Activated CD4-positive, alpha-beta T cell treated with anti-CD3 and anti-CD28 coated beads, Interleukin-2, Interleukin-4, amounts not matched to agents 100 ng/mL and 50 ng/mL, durations not matched to agents 16 hours and 8 hours (primary cell): ENCODE data around the gene TTC28.
"Not testable (repeated sequence)": the region's sequence is repeated elsewhere in the genome, so short reads cannot be mapped to it uniquely, and the experiment has no call there.

Experiments
- DNase-seq: peaks from one replicate; pipeline ENCODE4 v3.0.0-alpha.2; 2020; ENCODE audit warnings: low spot score

TTC28 gene

DNA sequence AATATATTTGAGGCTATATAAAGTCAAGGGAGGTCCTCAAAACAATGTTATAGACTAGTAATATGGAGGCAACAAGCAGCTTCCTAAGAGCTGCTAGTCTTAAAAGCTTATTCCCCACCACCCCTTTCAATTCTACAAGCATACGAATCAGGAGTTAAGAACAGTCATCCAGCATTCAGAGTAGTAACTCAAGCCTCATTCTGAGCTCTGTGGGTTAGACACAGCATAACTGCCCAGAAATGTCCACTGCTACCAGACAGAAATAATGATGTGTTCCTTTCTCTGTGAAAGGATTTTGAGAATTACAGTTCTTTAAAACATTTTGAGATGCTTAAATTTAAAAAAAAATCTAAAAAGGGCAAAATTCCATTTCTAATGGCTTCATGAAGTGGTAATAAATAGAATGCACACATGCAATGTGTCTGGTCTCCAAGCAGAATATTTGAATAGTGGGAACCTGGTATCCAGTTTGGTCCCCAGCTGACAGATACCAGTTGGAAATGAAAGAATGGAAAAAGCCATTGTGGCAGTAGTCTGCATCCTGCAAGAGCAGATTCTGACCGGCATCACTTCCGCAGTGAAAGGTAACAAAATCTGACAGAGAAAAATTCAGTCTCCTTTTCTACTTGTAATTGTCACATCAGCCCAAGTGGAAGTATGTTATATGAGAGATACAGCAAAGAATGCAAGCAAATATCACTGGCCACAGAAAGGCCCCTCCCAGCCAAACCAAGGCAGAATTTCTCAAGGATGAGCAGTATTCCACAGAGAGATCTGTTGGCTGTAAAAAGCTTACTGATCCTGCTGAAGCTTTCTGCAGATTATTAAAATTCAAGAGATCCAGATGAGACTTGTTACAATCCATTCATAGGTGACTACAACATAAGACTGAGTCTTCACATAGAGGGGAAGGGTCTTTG lies 449.8 kb downstream of the TTC28 start:
- DNase-seq, result no peak

DNA sequence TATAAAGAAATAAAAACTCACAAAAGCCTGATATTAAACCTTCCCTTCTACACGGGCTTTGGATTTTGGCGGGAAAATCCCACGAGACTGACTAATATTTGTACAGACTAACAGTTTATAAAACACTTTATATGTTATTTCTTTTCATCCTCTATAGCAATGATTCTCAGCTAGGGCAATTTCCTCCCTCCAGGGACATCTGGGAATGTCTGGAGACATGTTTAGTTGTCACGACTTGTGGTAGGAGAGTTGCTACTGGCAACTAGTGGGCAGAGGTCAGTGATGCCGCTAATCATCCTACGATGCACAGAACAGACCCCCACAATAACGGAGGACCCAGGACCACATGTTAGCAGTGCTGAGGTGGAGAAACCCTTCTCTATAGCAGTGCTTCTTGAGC lies 455.8 kb downstream of the TTC28 start:
- no peak for DNase-seq

DNA sequence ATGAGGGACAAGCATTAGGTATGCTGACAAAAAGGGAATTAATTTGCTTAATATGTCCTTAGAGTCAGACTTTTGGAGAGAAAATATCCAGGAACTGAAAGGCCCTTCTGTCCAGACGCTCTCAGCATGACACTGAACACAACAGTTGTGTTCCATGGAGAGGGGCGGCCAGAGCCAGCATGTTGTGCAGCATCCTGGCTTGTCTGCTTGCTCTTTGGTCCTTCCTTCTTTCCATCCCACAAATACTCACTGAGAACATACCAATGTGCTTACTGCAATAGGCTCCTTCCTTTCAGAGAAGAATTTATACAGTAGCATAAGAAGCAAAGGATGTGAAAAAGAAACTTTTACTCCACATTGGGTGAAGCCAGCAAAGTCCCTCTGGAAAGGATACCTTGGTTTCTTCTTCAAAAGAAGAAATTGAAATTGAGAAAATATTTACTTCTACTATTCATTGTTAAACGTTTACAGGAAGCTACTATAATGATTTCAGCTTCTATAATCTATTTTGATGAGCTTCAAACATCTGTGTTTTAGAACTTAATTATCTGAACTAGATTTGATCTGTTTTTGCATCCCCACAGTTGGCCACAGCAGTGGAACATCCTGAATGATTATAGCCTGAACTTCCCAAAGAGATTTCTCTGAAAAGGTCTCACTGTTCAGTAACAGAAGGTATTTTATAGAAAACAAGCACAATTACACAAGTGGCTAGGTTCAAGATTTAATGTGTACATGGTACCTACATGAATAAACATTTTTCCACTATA lies 456.5 kb downstream of the TTC28 start:
- DNase-seq, result no peak

DNA sequence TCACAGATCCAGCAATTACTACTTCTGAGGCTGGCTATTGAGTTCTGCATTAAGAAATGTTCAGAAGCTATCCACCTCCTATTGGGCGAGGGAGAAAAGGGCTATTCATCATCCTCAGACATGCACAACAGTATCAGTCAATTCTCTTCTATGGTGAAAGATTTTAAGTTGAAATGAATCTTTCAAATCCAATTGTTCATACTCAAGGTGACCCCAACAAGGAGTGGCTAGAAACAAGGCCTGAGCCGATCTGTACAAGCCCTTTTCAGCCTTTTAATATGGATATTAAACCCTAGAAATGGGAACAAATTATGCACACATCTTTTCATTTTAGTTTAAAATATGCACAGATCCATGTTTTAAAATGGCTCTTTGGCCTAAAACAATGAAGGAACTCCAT lies 457.1 kb downstream of the TTC28 start:
- no peak for DNase-seq

DNA sequence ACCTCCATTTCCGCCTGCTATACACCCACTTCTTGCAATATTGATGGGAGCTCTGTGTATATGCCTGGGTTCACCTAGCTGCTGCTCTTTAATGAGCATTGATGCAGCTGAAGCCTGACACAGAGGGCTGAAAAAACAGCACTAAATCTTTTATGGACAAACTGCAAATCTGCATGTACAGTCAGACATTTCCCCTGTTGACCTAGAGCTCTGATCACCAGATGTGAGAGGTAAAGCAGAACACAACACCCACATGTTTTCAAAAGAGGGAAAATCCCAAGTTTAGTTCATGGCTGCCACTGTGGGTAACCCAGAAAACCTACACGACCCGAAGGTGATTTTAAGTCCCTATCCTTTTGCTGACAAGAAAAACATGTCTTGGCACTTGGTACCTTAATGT lies 457.6 kb downstream of the TTC28 start:
- DNase-seq, result no peak

DNA sequence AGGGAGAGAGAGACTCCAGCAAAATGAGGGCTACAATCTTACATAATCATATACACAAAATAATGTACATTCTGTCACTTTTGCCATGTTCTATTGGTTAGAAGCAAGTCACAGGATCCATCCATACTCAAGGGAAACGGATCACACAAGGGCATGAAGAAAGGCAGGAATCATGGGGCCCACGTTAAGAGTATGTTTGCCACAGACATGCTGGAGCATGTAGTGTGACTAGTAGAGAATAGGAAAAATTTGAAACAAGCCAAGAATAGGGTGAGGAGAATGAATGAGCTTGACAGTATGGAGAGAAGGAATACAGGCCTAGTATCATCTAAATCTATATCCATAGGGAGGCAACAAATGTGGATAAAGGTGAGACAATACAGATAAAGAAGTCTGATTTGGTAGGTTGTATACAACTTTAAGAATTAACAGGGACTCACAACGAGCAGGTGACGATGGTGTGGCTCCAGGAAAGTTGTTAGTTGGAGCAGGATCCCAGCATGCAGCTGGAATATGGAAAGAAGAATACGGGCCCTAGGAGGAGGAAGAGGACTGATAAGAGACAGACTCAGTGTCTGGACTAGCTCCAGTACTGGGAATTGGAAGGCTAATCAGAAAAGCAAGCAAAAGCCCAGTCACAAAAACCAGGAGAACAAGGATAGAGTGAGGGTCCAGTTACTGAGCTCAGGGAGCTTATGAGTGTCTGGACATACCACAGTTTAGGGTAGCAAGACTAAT lies 458.8 kb downstream of the TTC28 start:
- no peak for DNase-seq

DNA sequence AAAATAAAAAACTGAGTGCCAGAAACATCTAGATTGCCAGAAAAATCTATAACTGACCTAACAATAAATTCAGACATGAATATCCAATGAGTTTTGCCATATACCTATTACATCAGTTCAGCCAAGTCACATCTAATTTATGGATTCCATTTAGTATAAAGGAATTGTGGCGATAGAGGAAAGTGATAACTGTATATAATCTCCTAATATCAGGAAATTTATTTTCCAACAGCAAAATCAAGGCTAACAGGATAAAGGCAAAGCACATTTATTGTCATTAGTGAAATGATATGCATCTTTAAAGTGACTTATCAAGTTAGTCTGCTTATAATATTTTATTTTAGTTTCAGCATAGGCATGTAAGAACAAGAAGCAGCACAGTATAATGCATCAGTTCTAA lies 462.4 kb downstream of the TTC28 start:
- no peak for DNase-seq

DNA sequence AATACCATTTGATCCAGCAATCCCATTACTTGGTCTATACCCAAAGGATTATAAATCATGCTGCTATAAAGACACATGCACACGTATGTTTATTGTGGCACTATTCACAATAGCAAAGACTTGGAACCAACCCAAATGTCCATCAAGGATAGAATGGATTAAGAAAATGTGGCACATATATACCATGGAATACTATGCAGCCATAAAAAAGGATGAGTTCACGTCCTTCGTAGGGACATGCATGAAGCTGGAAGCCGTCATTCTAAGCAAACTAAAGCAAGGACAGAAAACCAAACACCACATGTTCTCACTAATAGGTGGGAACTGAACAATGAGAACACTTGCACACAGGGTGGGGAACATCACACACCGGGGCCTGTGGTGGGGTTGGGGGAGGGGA lies 464.9 kb downstream of the TTC28 start:
- not testable (repeated sequence) for DNase-seq

DNA sequence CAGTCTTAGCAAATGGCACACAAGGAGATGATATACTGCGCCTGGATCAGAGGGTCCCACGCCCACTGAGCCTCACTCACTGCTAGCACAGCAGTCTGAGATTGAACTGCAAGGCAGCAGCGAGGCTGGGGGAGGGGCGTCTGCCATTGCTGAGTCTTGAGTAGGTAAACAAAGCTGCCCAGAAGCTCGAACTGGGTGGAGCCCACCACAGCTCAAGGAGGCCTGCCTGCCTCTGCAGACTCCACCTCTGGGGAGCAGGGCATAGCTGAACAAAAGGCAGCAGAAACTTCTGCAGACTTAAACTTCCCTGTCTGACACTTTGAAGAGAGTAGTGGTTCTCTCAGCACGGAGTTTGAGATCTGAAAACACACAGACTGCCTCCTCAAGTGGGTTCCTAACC lies 470.2 kb downstream of the TTC28 start:
- not testable (repeated sequence) for DNase-seq

DNA sequence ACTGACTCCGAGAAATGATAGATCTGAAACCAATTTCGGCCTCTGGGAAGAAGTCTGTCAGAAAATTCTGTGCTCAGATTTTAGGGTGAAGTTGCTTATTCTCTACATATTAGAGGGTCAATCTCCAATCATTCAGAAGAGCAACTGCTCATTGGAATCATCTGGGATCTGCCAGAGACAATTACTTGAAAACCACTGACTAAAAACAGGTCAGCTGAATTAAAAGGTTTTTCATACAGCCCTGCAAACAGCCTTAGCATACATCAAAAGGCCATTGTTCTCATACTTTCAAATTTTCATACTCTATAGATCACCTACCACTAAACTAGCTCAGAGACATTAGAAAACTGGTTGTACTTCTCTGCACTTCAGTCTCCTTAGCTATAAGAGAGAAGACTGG lies 470.9 kb downstream of the TTC28 start:
- no peak for DNase-seq

DNA sequence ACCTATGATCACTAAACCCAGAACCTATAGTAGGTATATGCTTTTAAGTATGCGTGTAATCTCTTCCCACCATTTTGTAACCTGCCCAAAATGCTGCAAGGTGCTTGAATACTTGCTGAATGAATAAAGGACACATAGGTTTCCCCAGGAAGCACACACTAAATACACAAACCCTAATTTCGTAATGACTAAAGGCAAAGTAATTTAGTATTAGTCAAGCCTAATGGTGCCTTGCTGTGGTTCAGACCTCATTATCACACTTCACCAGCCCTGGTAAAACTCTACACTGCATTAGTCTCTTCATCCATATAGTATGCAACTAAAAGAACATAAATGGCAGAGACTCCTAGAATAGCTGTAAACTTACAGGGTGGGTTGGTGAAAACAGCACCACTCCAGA lies 471.6 kb downstream of the TTC28 start:
- DNase-seq, result no peak

DNA sequence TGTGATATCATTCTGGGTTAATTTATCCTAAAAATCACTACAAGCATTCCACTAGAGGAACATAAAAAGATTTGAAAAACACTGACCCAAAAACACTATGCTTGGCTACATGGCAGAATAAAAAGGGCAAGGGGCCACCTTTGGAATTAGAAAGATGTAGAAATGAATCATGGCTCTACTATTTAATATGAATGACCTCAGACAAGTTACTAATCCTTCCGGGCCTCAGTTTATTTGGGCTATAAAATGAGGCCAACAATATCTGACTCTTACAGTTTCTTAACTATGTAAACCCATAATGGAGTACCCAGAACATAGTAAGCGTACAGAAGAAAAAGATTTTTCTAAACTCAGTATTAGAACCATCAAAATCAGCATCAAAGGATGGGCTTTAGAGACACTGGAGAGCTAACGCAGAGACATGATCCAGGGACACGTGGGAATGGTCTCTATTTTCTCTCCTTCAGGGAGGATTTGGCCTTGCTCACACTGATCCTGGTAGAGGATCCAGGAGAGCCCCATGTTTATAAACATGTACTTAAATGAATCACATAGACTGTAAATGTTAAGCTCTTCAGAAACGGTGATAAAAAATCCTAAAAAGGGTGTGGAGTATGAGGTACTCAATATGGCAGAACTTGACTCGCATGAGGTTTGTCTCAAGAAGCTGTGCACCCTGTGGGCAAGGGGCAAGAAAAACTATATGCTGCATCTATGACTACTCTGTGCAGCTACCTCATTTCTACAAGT lies 472.2 kb downstream of the TTC28 start:
- no peak for DNase-seq

DNA sequence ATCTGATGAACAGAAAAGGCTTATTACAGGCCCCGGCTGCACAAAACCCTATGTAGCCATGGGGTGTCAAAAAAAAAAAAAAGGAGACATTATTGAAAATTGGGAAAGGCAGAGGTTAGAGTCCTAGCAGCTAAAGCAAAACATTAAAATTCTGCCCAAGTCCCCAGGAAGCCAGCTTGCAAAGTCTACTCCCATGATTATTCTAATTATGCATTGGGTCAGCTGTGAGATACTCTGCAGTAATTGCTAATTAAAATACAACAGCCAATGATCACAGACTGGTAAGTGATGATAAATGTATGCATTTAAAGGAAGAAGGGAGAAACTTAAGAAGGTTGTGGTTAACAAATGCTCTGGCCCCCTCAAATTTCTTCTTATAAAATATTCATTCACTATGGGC lies 473.7 kb downstream of the TTC28 start:
- no peak for DNase-seq

DNA sequence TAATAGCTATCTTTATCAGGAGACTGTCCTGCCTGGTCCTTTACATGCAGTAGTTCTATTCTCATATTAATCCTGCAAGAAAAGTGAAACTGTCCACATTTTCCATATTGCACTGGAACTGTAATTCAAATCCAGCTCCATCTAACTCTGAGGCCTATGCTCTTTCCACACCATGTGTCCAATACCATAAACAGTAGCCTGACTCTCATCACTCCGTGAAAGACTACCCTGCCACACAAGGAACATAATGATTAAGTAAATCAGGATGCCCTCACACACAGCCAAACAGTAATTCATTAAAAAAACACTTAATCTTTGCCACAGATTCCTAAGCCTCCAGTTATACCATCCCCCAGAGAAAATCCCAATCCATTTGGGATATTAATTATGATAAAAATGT lies 475.3 kb downstream of the TTC28 start:
- no peak for DNase-seq

DNA sequence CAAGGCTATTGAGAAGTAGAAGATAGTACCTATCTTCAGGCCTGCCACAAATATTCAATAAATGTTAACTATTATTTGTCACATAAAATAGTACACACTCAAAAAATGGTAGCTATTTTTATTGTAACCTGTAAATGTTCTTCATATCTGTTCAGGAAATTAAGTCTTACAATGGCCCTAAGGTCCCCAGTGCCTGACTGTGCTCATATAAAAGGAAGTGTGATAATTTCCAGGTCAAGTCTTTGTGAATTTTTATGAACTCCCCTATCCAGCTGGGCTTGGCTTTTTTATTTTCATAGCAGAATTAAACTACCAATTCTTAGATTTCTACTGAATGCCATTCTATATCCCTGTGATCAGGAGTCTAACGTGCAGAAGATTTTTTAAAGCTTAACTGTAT lies 476.4 kb downstream of the TTC28 start:
- no peak for DNase-seq

DNA sequence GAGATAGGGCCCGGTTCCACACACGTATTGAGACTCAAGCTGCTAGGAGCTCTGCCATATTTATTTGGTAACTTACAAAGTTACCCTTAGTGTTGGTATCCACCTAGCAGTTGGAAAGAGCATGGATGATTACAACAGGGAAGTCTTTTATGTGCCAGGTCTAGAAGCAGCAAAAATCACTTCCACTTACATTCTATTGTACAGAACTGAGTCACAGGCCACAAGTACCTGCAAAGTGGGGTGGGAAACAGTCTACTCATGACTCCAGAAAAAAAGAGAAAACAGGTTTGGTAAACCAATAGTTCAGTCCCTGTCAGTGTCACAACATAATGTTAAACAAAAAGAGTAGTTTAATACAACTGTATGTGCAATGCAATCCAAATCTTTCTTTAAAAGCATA lies 480.9 kb downstream of the TTC28 start:
- no peak for DNase-seq

DNA sequence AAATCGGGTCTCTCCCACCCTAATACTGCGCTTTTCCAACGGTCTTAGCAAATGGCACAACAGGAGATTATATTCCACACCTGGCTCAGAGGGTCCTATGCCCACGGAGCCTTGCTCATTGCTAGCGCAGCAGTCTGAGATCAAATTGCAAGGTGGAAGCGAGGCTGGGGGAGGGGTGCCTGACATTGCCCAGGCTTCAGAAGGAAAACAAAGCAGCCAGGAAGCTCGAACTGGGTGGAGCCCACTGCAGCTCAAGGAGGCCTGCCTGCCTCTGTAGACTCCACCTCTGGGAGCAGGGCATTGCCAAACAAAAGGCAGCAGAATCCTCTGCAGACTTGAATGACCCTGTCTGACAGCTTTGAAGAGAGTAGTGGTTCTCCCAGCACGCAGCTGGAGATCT lies 488.1 kb downstream of the TTC28 start:
- DNase-seq, result not testable (repeated sequence)

DNA sequence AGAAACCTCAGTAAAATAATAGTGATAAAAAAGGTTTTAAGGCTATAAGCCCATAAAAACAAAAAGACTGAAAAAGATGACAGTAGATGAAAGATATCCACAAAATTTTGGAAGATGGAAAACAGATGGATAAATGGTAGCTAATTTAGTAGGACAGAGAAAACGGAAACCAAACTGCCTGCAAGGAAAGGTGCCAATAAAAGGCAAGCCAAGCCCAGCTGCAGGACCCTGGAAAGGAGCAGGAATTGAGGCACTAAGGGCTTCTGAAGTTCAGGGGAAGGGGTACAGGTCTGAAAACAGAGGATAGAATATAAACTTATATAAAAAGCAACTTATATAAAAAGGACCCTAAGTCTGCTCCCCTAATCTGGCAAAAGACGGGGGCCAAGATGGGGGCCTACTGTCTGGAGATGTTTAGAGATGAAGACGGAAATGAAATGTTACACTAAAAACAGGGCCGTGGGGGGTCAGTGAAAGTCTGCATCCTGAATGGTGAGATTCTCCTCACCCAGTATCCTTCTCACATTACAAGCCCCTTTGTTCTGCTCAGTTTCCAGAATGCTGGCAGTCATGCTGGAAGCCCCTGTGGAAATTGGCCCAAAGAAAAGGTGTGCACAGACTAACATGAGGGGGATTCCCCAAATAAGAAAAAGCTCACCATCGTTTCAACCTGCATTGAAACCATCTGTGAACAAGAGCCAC lies 491.3 kb downstream of the TTC28 start:
- DNase-seq, result no peak

DNA sequence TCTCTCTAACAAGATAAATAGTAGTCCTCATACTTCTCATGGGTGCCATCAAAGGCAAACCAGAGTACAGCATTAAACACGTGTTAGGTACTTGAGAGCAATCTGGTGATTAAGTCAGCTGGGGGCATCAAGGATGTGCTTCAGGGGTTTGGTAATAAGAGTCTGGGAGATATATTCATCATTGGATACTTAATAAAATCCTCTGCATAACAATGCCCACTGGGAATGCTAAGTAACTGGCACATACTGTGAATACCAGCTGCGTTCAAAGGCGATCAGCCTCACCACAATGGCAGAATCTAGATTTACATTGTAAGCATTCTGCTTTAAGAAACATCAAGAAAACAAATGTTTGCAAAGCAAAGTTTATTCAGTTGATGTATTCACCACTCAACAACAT lies 492.0 kb downstream of the TTC28 start:
- no peak for DNase-seq

DNA sequence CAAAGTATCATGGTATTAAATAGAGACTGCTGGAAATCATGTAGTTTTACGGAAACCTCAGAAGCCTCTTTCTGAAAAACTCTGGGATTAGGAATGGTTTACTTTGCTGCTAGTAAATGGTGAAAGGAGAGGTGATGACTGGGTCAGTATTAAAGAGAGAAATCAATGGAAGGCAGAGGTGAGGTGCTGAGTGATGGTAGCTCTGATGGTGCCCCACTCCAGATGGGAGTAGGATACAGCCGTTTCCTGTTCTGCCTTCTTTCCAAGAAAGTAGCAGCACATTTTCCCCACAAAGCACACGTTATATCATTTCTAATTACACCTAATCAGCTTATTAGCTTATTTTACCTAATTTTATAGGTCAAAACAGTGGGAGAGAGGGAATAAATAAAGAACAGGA lies 493.0 kb downstream of the TTC28 start:
- no peak for DNase-seq

DNA sequence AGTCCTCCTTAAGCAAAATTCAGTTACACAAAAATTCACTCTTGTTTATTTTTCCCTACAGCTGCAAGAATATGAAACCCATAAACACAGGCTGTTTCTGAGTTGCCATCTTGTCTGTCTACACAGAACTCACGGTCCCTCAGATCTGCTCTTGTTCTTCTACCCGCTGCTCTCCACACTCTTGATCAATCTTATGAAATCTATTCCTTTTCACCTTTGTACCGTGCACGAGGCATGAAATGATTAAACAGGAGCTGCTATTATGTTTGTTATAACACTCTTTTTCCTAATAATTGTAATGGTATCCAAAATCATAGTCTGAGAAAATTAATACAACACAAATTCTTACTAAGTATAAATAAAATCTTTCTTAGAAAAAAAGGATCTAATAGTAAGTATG lies 494.5 kb downstream of the TTC28 start:
- no peak for DNase-seq
